ENCODE measurements around the gene CNTNAP2.

DNA sequence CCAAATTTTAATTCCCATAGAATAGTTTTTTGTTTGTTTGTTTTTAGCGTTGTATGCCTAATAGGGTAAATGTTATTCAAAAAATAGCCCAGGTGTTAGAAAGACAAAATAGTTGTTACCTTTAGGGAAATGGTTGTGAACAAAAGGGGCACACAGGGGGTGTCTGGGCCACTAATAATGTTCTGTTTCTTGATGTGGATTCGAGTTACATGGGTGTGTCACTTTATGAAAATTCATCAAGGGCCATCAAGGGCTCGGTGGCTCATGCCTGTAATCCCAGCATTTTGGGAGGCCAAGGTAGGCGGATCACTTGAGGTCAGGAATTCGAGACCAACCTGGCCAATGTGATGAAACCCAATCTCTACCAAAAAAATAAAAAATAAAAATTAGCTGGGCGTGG, 1942.2 kb downstream of the CNTNAP2 start:
- TF ChIP-seq CTCF (IDR thresholded peaks at IDR 0.05) = no peak
- no peak for TF ChIP-seq EP300 (IDR thresholded peaks at IDR 0.05)
- no peak for TF ChIP-seq POLR2A (IDR thresholded peaks at IDR 0.05)
